Nephron (organoid): ENCODE results near the gene FCHSD2.
"Not testable (repeated sequence)": the region's sequence is repeated elsewhere in the genome, so short reads cannot be mapped to it uniquely, and the experiment has no call there.

Experiments used
- H3K27ac Mint-ChIP-seq, 3 experiments: 2 replicates each; pipeline ENCODE4 v1.8.0; 2020; ENCODE audit warnings: mixed read lengths in 3 of 3, mild to moderate bottlenecking in 2 of 3, moderate library complexity in 1 of 3
- H3K27me3 Mint-ChIP-seq: 2 replicates; pipeline ENCODE4 v1.8.0; 2021; ENCODE audit warnings: low read depth, mild to moderate bottlenecking, moderate library complexity, mixed read lengths
- H3K36me3 Mint-ChIP-seq: 2 replicates; pipeline ENCODE4 v1.8.0; 2020; ENCODE audit warnings: low read depth, mixed read lengths
- H3K4me1 Mint-ChIP-seq: 2 replicates; pipeline ENCODE4 v1.8.0; 2020; ENCODE audit warnings: mixed read lengths
- H3K4me3 Mint-ChIP-seq, 3 experiments: 2 replicates each; pipeline ENCODE4 v1.8.0; 2020; ENCODE audit warnings: mild to moderate bottlenecking in 3 of 3, mixed read lengths in 3 of 3, moderate library complexity in 2 of 3
- H3K9me3 Mint-ChIP-seq: 2 replicates; pipeline ENCODE4 v1.8.0; 2020; ENCODE audit warnings: mixed read lengths
- CTCF ChIP-seq, 3 experiments: fragments of 200-600 bp; sonication (generic); IDR thresholded peaks; one replicate each; pipeline ENCODE4 v1.5.0; 2021; ENCODE audit warnings: antibody characterized with exemption in 3 of 3; ENCODE audit not compliant: unreplicated experiment in 3 of 3

FCHSD2 gene

GRCh38 chr11:72863916-72864315 lies 278.2 kb downstream of the FCHSD2 start:
- peak overlapping the region in 1 of 3 experiments; percentile 56 for H3K27ac Mint-ChIP-seq
- no peaks in the 10 kb centered on the region for H3K9me3 Mint-ChIP-seq
- H3K4me3 Mint-ChIP-seq, result no peak overlapping the region
- no peak for TF ChIP-seq CTCF (IDR thresholded peaks at IDR 0.05; ENCODE audit: unreplicated experiment in 3 of 3)
- no peaks in the 10 kb centered on the region for H3K27me3 Mint-ChIP-seq
- H3K36me3 Mint-ChIP-seq, result peaks cover 33% of the 10 kb centered on the region
- H3K4me1 Mint-ChIP-seq, result peaks cover 21% of the 10 kb centered on the region

- Mint-ChIP-seq H3K27ac (no peak overlapping the region), H3K9me3 (no peaks in the 10 kb centered on the region), H3K4me3 (no peak overlapping the region), H3K4me1 (peaks cover 21% of the 10 kb centered on the region), H3K27me3 (no peaks in the 10 kb centered on the region), H3K36me3 (peaks cover 33% of the 10 kb centered on the region)
- TF ChIP-seq CTCF (IDR thresholded peaks at IDR 0.05; ENCODE audit: unreplicated experiment in 3 of 3), result no peak
These were observed 279.0 kb downstream of the FCHSD2 start for GRCh38 chr11:72863091-72863490.

GRCh38 chr11:72860592-72860991 lies 281.5 kb downstream of the FCHSD2 start:
- Mint-ChIP-seq H3K36me3 (peaks cover 14% of the 10 kb centered on the region), H3K9me3 (no peaks in the 10 kb centered on the region), H3K4me3 (no peak overlapping the region), H3K27ac (no peak overlapping the region), H3K27me3 (no peaks in the 10 kb centered on the region), H3K4me1 (peaks cover 32% of the 10 kb centered on the region)
- no peak for TF ChIP-seq CTCF (IDR thresholded peaks at IDR 0.05; ENCODE audit: unreplicated experiment in 3 of 3)

- no peak overlapping the region for H3K4me3 Mint-ChIP-seq
- no peak for TF ChIP-seq CTCF (IDR thresholded peaks at IDR 0.05; ENCODE audit: unreplicated experiment in 3 of 3)
- peaks cover 26% of the 10 kb centered on the region for H3K4me1 Mint-ChIP-seq
- no peaks in the 10 kb centered on the region for H3K27me3 Mint-ChIP-seq
- no peak overlapping the region for H3K27ac Mint-ChIP-seq
- H3K9me3 Mint-ChIP-seq, result no peaks in the 10 kb centered on the region
- H3K36me3 Mint-ChIP-seq, result peaks cover 14% of the 10 kb centered on the region
These were observed 282.1 kb downstream of the FCHSD2 start for GRCh38 chr11:72860010-72860409.

GRCh38 chr11:72859126-72859525 lies 283.0 kb downstream of the FCHSD2 start:
- H3K9me3 Mint-ChIP-seq, result no peaks in the 10 kb centered on the region
- H3K4me3 Mint-ChIP-seq, result no peak overlapping the region
- H3K27ac Mint-ChIP-seq, result no peak overlapping the region
- TF ChIP-seq CTCF (IDR thresholded peaks at IDR 0.05; ENCODE audit: unreplicated experiment in 3 of 3), result no peak
- H3K36me3 Mint-ChIP-seq, result peaks cover 19% of the 10 kb centered on the region
- H3K27me3 Mint-ChIP-seq, result no peaks in the 10 kb centered on the region
- peaks cover 20% of the 10 kb centered on the region for H3K4me1 Mint-ChIP-seq

- peaks cover 14% of the 10 kb centered on the region for H3K36me3 Mint-ChIP-seq
- H3K9me3 Mint-ChIP-seq, H3K4me3 Mint-ChIP-seq, H3K27ac Mint-ChIP-seq, H3K27me3 Mint-ChIP-seq: not testable (repeated sequence)
- H3K4me1 Mint-ChIP-seq, result peaks cover 15% of the 10 kb centered on the region
These were observed 283.9 kb downstream of the FCHSD2 start for GRCh38 chr11:72858267-72858666.
